ENCODE measurements around the gene BCL6B.

The BCL6B gene

GRCh38 chr17:6994666-6995256 lies 28.1 kb upstream of the BCL6B start:
- no peak overlapping the region for H3K27ac ChIP-seq
- no peak for TF ChIP-seq ZFX (IDR thresholded peaks at IDR 0.05; ENCODE audit: borderline replicate concordance)

- TF ChIP-seq CTCF (IDR thresholded peaks at IDR 0.05) (no peak), ZFX (IDR thresholded peaks at IDR 0.05; ENCODE audit: borderline replicate concordance) (no peak)
- no peak within 1 kb of the TSS for H3K27ac ChIP-seq
Measured at GRCh38 chr17:6995500-6996255, 27.2 kb upstream of the BCL6B start, which contains the start of gene ALOX12. Gene ALOX12 (plus strand): TSS chr17:6996049. CDS start chr17:6996118, 69 bp downstream.

GRCh38 chr17:6996256-6997011 lies 26.4 kb upstream of the BCL6B start:
- no peak overlapping the region for H3K27ac ChIP-seq
- TF ChIP-seq CTCF (IDR thresholded peaks at IDR 0.05) (no peak), ZFX (IDR thresholded peaks at IDR 0.05; ENCODE audit: borderline replicate concordance) (no peak)

- H3K27ac ChIP-seq, result no peak overlapping the region
- TF ChIP-seq ZFX (IDR thresholded peaks at IDR 0.05; ENCODE audit: borderline replicate concordance), result no peak
- no peak for TF ChIP-seq CTCF (IDR thresholded peaks at IDR 0.05)
Measured at GRCh38 chr17:6997171-6997570, 25.7 kb upstream of the BCL6B start.

- TF ChIP-seq CTCF (IDR thresholded peaks at IDR 0.05), result no peak
- H3K27ac ChIP-seq, result no peak overlapping the region
Measured at GRCh38 chr17:6998855-6999508, 23.9 kb upstream of the BCL6B start.

GRCh38 chr17:7001318-7001961 lies 21.4 kb upstream of the BCL6B start:
- TF ChIP-seq ZFX (IDR thresholded peaks at IDR 0.05; ENCODE audit: borderline replicate concordance), result no peak
- TF ChIP-seq CTCF (IDR thresholded peaks at IDR 0.05), result peak; percentile 83
- H3K27ac ChIP-seq, result no peak overlapping the region

Measured in 22Rv1 (cell line).